ENCODE results near the gene PPP1R13B. TPM values are rescaled to one million over a fixed set of nuclear protein-coding genes. Genes with fewer than 3 reads are reported as not detected.

Gene PPP1R13B
- total RNA-seq, 1 experiment from 2014 or later, result 17.8 TPM

DNA sequence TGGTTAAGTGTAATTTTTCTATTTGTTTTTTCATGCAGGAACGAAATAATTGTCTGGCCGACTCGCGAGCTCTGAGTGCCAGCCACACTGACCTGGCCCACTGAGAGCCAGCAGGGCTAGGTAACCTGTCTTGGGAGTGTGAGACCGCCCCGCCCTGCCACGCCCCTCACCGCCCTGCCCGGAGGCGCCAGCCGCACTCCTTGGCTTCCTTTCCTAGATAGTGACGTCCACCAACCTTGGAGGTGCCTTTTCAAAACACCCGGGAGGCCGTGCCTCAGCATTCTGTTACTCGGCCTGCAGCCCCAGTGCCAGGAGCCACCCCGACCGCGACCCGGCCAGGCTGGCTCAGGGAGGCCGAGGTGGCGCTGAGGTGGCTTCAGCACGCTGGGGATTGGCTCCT is 153.9 kb downstream of the PPP1R13B start:
- POLR2A ChIA-PET, result no interaction called here
- no peak overlapping the region for H3K9ac ChIP-seq (ENCODE audit: low read length)

More for the DNA sequence above, 153.9 kb downstream of the PPP1R13B start:
- BruUV-seq (replicated peaks), result no TSS peak
- Histone ChIP-seq H3K36me3 (ENCODE audit: control insufficient read depth in 1 of 2, insufficient read depth in 2 of 2, low read length in 2 of 2) (peaks cover 4 to 14% of the 10 kb centered on the region in 2 experiments; a peak in 3 of 4 replicates), H3K4me2 (ENCODE audit: low read length) (no peak overlapping the region), H2AFZ (ENCODE audit: low read depth, low read length, poor library complexity, severe bottlenecking) (no peak overlapping the region), H3K4me3 (replicated peaks in 1 of 2; ENCODE audit: low read depth in 1 of 2, low read length in 2 of 2) (no peak overlapping the region), H3K27me3 (ENCODE audit: insufficient read depth, low read length) (no peaks in the 10 kb centered on the region), H3K4me1 (ENCODE audit: control insufficient read depth in 1 of 2, insufficient read depth in 2 of 2, low read length in 2 of 2) (no peaks in the 10 kb centered on the region), H3K27ac (ENCODE audit: low read depth, low read length) (no peak overlapping the region), H3K9me3 (ENCODE audit: control insufficient read depth in 1 of 2, insufficient read depth in 1 of 2, low read depth in 1 of 2, low read length in 2 of 2) (no peaks in the 10 kb centered on the region), H3K9me2 (ENCODE audit: insufficient read depth) (no peaks in the 10 kb centered on the region), H4K20me1 (ENCODE audit: insufficient read depth) (peaks cover 5% of the 10 kb centered on the region; the same call in 1 of the 2 replicates), H3K79me2 (ENCODE audit: insufficient read depth, low read length) (peaks cover 8% of the 10 kb centered on the region; the same call in 1 of the 2 replicates)
- ChIA-PET CTCF (no interaction called here), RAD21 (ENCODE audit: low non-redundant PET in 1 of 2, low total read pairs in 2 of 2, uncharacterized antibody in 2 of 2, unreplicated experiment in 2 of 2) (no interaction called here)
- TF ChIP-seq, protein P1, sequence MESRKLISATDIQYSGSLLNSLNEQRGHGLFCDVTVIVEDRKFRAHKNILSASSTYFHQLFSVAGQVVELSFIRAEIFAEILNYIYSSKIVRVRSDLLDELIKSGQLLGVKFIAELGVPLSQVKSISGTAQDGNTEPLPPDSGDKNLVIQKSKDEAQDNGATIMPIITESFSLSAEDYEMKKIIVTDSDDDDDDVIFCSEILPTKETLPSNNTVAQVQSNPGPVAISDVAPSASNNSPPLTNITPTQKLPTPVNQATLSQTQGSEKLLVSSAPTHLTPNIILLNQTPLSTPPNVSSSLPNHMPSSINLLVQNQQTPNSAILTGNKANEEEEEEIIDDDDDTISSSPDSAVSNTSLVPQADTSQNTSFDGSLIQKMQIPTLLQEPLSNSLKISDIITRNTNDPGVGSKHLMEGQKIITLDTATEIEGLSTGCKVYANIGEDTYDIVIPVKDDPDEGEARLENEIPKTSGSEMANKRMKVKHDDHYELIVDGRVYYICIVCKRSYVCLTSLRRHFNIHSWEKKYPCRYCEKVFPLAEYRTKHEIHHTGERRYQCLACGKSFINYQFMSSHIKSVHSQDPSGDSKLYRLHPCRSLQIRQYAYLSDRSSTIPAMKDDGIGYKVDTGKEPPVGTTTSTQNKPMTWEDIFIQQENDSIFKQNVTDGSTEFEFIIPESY (IDR thresholded peaks at IDR 0.05; ENCODE audit: extremely low read depth, insufficient replicate concordance, low read length), result no peak
- TF ChIP-seq JUND (IDR thresholded peaks at IDR 0.05) (no peak), CBX3 (IDR thresholded peaks at IDR 0.05; ENCODE audit: low read depth) (no peak), TCF7L2 (IDR thresholded peaks at IDR 0.05; ENCODE audit: borderline replicate concordance, extremely low read depth, insufficient read depth, insufficient read length) (no peak), RAD21 (IDR thresholded peaks at IDR 0.05; ENCODE audit: low read depth) (no peak), REST (IDR thresholded peaks at IDR 0.05; ENCODE audit: low read depth) (no peak), POLR2A (IDR thresholded peaks at IDR 0.05; ENCODE audit: borderline replicate concordance, extremely low read depth, insufficient read depth, insufficient read length) (no peak), MAX (IDR thresholded peaks at IDR 0.05) (no peak), EZH2 (IDR thresholded peaks at IDR 0.05) (no peak), FOSL1 (IDR thresholded peaks at IDR 0.05; ENCODE audit: low read depth) (no peak), ELF1 (IDR thresholded peaks at IDR 0.05; ENCODE audit: borderline replicate concordance, low read depth) (no peak), CTCF (IDR thresholded peaks at IDR 0.05 in 2 of 3, conservative IDR thresholded peaks at IDR 0.05 in 1 of 3; ENCODE audit: borderline replicate concordance in 1 of 3, insufficient read depth in 1 of 3, low read depth in 2 of 3, low read length in 2 of 3) (no peak), SIN3A (IDR thresholded peaks at IDR 0.05; ENCODE audit: low read depth) (no peak)
- TF ChIP-seq, protein P2, sequence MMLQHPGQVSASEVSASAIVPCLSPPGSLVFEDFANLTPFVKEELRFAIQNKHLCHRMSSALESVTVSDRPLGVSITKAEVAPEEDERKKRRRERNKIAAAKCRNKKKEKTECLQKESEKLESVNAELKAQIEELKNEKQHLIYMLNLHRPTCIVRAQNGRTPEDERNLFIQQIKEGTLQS (IDR thresholded peaks at IDR 0.05), result no peak
- ATAC-seq (no peak), DNase-seq (ENCODE audit: low read depth, low spot score) (no peak)
- intact Hi-C loops (cut with micrococcal nuclease), result no loop called here
